ENCODE data around the gene ASIC1.
A peak's percentile ranks its signal among the peaks of the same experiment; 100 is the strongest.
"Not testable (repeated sequence)": the region's sequence is repeated elsewhere in the genome, so short reads cannot be mapped to it uniquely, and the experiment has no call there.

The ASIC1 gene

DNA sequence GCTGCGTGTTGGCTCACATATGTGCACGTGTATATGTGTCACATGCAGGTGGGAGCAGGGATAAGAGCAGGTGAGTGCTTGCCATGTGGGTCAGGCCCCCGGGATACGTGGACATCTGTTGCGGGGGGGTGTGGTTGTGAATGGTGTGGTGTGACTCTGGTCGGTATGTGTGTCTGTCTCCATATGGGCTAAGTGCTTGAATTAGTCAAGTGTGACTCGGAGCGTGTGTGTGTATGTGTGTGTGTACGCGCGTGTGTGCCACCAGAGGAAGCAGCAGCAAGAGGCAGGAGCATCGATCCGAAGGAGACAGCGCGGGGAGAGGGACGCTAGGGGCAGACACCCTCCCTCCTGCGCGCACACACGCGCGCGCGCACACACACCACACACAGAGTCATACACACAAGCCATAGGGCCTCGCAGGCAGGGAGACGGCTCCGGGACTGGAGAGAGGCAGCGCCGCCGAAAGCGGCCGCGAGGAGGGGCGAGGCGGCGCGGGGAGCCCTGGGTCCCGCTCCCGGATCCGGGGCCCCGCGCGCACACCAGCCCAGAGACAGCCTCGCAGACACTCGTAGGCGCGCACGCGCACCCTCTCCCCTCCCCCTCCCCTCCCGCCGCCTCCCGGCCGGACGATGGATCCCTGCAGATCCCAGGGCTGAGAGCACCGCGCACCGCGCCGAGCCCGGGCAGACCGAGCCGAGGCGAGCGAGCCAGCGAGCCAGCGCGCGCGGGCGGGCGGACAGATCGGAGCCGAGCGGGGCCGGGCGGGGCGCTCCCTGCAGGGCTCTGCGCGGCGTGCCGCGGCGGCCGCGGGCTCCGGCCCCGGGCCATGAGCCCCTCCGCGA, at the start of gene ASIC1:
TSS of gene ASIC1 (plus strand) at position 597 of the 842 bp plus-strand sequence. CDS start 1,171 bp downstream, outside the sequence.
- peak; percentile 66 for DNase-seq

DNA sequence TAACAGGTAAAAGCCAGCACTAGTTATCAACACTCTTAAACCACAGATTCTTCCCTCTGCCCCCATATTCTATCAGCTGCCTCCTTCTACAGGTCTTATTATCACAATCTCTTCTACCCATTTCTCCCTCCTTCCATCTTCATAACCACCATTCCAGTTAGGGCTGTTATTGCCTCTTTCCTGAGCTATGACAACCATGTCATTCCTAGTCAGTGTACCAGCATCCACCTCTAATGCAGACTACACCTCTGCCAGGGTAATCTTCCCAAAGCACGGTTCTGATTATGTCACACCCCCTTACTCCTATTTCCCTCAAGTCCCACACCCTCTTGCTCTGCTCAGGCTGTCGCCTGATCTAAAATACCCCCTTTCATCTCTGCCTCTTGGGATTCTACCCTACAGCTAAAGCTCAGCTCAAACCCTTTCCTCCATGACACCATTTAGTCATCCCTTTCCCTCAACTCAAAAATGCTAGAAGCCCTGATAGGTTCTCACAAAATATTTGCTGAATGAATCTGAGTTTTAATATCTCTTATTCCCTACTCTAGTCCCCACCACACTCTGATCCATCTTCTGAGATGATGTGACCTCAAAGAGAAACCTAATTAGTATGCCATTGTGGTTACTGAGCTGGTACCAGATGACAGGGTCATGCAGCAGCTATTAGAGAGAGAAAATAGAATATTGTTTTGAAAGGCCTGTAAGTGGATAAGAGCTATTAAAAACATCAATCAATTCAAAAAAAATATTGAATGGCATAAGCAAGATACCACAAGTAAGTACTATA, 43.8 kb upstream of the ASIC1 start:
- DNase-seq, result no peak

DNA sequence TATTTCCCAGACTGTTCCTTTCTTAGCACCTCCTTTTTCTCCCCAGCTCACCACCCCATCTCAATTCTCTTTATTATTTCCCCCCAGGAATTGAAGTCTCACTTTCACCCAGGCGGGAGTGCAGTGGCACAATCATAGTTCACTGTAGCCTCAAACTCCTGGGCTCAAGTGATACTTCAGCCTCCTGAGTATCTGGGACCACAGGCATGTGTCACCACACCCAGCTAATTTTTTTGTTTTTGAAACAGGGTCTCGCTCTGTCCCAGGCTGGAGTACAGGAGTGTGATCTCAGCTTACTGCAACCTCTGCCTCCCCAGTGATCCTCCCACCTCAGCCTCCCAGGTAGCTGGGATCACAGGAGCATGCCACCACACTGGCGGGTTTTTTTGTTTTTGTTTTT, 43.1 kb upstream of the ASIC1 start:
- DNase-seq, result no peak

DNA sequence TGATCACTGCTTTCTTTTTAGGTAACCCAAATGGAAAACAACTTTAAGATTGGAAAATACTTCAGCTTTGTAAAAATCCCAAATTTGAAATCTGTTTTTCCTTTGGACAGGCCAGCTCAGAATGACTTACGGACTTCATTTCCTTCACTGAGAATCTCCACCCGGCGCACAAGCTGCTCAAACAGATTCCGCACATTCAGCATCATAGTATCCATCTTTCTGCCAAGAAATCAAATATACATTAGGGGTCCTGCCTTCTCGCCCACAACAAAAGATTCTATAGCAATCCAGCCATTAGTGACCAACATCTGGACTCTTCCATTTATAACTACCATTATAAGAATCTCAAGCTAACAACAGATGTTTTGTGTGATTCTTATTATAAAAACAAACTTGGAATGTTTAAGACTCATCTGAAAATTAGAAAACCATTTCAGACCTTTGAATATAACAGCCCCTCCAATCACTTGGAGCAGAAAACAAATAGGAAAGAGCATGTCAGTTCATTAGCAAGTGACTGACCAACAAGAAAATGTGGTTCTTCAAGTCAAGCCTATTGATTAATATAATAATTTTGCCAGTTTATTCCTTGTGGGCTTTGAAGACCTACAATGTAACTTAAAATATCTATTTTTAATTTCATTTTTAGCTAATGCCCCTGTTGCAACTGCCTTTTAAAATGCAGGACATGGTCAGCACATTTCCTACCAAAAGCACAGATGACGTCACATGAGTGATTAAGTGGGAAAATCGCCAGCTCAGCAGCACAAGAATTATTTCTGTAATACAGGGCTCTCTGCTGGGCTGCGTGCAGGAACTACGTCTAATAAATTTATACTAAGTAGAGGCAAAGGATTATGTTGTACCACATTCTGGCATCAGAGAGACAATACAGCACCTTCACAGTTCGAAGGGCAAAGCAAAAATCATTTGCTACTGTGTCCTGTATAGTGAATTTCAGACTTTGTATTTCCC, 40.6 kb upstream of the ASIC1 start:
- DNase-seq, result peak; percentile 84

DNA sequence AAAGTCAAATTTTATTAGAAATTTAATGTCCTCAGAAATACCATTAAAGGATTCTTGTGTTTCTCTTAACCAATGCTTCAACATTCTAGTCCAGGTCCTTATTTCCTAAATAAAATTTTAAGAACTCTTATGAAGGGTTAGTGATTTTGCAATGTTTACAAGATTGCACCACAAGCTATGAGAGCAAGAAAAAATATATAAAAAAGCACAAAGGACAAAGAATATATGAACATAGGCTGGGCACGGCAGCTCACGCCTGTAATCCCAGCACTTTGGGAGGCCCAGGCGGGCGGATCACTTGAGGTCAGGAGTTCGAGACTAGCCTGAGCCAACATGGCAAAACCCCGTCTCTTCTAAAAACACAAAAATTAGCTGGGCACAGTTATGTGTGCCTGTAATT, 39.8 kb upstream of the ASIC1 start:
- DNase-seq, result peak; percentile 32

DNA sequence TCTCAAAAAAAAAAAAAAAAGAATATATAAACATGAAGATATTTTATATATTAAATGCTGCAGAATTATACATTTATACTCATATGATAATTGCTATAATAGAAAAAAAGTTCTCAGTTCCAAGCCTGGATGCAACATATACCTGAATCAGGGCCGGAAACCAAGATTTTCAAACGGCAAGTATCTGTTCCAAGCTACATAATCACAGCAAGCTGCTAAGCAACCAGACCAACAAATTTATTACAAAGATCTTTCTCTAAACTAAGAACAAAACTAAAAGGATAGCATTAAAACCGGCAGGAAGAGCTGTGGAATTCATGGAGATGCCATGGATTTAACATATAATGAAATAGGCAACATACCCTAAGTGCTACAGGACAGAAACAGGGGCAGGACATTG, 39.2 kb upstream of the ASIC1 start:
- no peak for DNase-seq

DNA sequence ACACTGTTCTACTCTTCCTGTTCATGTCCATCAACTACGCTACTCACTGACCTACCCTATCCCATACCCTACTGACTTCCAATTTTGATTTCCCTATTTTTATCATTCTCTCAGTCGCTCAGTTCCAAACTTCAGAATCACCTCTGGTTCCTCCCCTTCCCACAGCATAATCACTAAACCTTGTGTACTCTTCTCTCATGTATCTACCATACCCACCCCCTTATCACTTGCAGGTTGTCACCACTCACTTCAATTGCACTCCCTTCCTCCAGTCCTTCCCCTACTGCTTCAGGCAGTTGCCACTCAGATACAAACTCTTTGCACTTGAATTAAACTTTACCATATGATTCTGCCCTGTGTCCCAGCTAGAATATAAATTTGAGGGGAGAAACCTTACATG, 38.4 kb upstream of the ASIC1 start:
- DNase-seq, result no peak

DNA sequence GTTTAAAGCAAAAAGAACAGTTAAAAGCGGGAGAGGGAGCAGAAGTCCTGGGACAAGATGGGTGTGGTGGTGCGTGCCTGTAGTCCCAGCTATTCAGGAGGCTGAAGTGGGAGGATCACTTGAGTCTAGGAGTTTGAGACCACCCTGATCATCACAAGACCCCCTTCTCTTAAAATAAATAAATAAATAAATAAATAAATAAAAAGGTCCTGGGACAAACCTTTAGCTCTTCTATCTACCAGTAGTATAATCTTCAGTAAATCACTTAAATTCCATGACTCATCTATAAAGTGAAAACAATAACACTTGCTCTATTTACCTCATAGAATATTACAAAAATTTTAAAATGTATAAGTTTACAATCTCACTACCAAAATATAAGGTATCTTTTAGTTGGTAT, 37.9 kb upstream of the ASIC1 start:
- no peak for DNase-seq

DNA sequence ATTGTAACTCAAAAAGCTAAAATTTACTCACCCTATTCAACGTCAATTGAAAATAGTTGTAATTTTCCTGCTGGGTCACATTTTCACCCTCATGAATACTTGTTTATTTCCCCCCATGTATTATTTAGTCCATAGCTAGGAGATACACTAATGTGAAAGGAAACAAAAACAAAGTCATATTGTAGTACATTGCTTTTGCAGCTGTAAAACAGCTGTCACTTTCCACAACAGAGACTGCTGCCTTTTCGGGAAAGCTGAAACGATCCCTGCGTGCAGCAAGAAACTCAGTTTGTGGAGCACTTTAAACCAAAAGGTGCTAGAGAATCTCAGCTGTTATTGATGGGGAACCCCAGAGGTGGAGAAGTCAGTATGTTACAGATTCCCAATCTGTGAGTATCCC, 36.4 kb upstream of the ASIC1 start:
- no peak for DNase-seq

DNA sequence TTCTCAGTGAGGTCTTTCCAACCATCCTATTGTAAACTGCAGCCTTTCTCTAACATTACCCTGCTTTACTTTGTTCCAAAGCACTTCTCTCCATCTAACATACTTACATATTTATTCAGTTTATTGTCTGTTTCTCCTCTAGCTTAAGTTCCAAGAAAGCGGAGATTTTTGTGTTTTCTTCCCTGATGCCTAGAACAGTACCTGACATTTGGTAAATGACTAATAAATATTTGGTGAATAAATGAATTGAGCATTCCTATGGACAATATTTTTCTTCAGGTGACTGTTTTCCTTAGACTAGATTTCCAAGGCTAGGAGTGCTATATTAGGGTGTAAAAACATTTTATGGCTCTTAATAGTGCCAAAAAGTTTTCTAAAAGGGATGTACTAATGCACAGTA, 34.5 kb upstream of the ASIC1 start:
- no peak for DNase-seq

DNA sequence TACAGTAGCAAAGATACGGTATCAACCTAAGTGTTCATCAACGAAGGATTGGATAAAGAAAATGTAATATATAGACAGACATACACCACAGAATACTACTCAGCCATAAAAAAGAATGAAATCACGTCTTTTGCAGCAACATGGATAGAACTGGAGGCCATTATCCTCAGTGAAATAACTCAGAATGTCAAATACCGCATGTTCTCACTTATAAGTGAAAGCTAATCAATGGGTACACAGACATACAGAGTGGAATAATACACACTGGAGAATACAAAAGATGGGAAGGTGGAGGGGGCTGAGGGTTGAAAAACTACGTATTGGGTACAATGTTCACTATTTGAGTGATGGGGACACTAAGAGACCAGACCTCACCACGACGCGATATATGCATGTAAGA, 33.2 kb upstream of the ASIC1 start:
- no peak for DNase-seq

DNA sequence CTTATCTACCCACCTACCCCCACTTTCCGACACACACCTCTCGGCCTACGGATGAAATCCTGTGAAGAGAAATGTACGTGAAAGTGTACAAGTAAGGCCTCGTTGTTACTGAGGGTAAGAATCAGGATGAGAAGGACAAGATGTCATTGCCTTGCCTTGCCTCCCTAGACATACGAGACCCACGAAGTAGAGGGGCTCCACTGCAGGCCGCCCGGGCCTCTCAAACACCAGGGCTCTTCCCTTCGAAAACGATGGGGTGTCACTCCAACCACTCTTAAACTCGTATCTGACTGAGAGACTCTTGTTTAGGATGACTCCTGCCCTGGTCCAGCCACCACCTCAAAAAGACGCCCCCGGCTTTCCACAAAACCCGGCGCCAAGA, 32.6 kb upstream of the ASIC1 start:
- no peak for DNase-seq

DNA sequence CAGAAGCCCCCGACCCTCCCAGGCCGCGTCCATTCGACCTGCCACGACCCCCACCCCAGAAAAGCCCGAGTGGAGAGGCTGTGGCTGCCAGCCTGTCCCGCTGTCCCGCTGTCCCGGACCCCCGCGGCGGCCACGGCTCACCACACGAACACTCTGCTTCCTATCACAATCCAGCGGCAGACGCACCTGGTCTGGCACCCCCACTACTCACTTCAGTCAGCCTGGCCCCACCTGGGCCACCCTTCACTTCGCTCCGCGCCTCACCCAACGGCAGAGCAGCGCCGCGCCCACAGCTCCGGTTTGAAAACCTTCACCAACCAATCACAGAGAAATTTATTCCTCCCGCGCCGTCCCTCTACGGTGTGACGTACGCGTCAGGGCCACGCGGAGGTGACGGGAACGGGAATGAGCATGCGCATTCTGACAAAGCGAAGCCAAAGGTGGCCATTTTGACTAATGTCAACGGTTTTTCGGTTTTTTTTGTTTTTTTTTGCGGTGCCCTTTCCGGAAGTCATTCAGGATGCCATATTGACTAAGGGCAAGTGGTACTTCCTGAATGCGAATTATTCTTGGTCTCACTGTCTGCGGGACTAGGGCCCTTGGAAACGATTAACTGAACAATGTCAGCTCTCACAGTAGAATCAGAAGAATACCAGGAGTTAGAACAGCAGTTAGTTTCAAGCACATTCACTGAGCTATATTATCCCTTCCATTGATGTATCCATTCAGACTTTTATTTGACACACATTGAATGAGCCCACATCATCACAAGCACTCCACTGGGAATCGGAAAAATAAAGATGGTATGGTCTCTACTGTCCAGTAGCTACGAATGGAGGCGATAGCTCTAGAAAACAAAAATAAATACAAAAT, 32.0 kb upstream of the ASIC1 start, which contains the start of gene RACGAP1:
TSS of gene RACGAP1 (minus strand) at position 308 of the 873 bp plus-strand sequence. CDS start 8,779 bp downstream, outside the sequence.
- peak; percentile 99 for DNase-seq

DNA sequence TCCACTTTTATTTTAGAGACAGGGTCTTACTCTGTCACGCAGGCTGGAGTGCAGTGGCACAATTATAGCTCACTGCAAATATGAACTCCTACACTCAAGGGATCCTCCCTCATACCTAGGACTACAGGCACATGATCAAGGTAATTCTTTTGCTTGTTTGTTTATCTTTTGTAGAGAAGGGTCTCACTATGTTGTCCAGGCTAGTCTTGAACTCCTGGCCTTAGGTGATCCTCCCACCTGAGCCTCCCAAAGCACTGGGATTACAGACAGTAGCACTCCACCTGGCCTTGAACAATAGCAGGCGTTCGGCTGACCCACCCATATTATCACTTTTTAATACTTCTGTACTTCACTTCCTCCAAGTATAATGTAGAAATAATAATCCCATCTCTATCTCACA, 30.7 kb upstream of the ASIC1 start:
- DNase-seq, result no peak

DNA sequence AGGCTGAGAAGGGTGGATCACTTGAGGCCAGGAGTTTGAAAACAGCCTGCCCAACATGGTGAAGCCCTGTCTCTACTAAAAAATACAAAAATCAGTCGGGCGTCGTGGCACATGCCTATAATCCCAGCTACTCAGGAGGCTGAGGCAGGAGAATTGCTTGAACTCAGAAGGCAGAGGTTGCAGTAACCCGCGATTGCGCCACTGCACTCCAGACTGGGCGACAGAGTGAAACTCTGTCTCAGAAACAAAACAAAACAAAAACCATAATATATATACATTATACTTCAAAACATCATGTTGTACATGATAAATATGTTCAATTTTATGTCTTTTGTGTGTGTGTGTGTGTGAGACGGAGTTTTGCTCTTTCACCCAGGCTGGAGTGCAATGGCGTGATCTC, 26.9 kb upstream of the ASIC1 start:
- not testable (repeated sequence) for DNase-seq

DNA sequence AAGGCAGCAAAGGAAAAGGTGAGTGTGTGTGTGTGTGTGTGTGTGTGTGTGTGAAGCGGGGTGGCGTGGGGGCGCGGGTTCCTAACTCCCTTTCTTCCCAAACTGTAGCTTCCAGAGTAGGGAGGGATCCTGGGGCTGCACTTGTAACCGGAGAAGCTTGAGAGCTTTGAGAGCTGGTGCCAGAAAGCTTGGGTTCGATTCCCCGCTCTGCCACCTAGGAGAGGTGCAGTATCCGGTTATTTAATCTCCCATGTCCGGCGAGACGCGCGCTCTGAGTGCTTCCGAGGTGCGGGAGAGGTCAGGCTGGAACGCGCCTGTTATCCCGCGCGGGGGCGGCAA, 24.9 kb upstream of the ASIC1 start:
- DNase-seq, result no peak

DNA sequence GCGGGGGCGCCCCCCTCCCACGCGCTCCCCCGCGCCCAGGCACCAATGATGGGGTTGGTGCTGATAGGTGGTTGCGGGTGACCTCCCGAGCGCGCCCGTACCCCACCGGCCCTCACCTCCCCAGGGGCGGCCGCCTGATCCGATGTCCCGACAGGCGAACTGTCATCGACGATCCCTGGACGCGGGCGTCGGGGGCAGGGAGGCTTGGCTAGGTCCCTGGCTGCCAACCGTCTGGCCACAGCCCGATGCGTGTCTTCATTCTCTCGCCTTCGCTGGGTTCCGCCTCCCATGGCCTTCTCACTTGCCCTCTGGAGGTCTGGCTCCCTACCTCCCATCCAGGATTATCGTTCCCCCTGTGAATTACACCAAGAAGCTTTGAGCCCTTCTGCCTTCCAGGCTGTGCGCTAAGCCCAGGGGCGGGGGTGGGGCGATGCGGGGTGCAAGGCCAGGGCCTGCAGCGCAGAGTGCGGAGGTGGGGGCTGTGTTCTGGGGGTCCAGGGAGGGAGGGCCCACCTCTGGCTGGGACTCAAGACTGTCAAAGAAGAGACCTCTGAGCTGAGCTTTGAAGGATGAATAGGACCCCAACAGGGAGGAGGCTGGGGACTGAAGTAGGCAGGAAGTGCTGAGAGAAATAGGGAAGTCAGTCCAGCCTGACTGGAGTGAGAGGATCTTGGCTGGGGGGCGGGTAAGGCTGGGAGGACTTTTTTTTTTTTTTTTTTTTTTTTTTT, 24.4 kb upstream of the ASIC1 start:
- no peak for DNase-seq

DNA sequence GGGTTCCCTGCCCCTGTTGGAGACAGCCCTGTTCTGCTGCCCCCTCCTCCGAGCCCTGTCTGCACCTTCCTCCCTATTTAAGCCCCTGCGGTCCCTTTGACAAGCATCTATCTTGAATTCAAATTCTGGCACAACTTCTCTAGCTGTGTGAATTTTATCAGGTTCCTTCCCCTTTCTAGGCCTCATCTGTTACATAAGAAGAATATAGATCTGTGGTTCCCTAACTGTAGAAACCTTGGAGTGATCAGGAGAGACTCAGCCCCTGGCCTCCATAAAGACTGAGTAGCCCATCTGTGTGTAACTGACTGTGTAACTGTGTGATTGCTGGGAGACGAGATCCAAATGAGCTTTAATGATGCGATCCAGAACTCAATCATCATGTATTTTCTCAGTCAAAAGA, 19.1 kb upstream of the ASIC1 start:
- no peak for DNase-seq

DNA sequence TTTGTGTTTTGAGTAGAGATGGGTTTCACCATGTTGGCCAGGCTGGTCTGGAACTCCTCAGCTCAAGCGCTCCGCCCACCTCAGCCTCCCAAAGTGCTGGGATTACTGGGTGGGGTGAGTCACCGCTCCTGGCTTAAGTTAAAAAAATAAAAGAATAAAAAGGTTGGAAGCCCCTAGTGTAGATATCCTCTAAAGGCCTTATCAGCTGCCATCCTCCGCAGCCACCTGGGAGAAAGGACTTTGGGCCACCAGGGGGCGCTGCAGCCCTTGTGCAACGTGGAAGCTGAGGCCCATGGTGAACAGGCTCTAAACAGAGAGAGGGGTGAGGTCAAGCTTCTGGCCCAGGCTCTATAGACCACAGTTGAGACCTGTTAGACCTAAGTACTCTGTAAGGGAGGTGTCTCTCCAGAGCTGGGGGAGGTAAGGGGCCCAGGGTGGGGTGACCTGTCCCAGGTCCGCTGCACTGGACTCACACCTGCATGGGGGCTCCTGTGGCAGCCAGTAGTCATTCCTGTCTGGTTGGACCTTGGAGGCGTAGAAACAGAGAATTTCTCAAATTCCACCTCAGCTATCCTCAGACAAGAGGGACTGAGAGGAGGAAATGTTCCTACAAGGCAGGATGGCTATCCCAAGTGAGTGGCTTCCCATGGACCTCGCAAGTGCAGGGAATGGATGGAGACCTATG, 18.1 kb upstream of the ASIC1 start:
- DNase-seq, result peak; percentile 71

DNA sequence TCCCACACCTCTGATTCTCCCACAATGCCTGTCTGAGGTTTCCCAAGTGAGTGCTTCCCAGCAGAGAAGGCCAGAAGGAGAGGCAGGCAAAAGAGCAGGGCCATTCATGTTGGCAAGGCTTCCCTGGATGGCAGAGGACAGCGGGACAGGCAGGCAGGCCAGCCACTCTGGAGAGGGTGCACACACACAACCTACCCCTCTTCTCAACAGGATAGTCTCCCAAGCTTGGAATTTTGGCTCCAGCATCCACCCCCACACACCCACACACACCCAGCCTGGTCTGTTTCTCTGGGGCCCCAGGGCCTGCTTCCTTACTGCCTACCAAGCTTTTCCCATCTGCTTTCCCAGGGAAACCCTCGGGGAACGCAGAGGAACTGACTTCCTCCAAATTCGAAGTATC, 16.7 kb upstream of the ASIC1 start:
- no peak for DNase-seq

Data from fibroblast of skin of right quadriceps (primary cell).